Neural progenitor cell (in vitro differentiated cells): ENCODE measurements around the gene CHTF18. TPM values are rescaled to one million over a fixed set of nuclear protein-coding genes. Genes with fewer than 3 reads are reported as not detected.

Experiments used
- DNase-seq: peaks from one replicate; pipeline ENCODE4 v3.0.0-alpha.2; 2016; ENCODE audit warnings: low spot score
- H2AFZ ChIP-seq: fragments of 200-600 bp; sonication (generic); replicated peaks from 2 replicates; pipeline ENCODE4 v1.6.1; 2016; ENCODE audit warnings: antibody characterized with exemption
- H3F3A ChIP-seq: fragments of 200-600 bp; sonication (generic); 2 replicates; pipeline ENCODE4 v1.6.1; 2016; ENCODE audit warnings: antibody characterized with exemption, low read depth
- H3K27ac ChIP-seq: fragments of 200-600 bp; sonication (generic); 2 replicates; pipeline ENCODE4 v1.5.1; 2016; ENCODE audit warnings: mild to moderate bottlenecking
- H3K27me3 ChIP-seq: fragments of 200-600 bp; sonication (generic); 2 replicates; pipeline ENCODE4 v1.6.1; 2016; ENCODE audit warnings: mild to moderate bottlenecking, moderate library complexity
- H3K36me3 ChIP-seq: fragments of 200-600 bp; sonication (generic); 2 replicates; pipeline ENCODE4 v1.5.1; 2016
- H3K4me1 ChIP-seq: fragments of 200-600 bp; sonication (generic); 2 replicates; pipeline ENCODE4 v1.6.1; 2016; ENCODE audit warnings: mixed run types
- H3K4me2 ChIP-seq: fragments of 200-600 bp; sonication (generic); 2 replicates; pipeline ENCODE4 v1.6.1; 2016
- H3K4me3 ChIP-seq: fragments of 200-600 bp; sonication (generic); 2 replicates; pipeline ENCODE4 v1.5.1; 2016
- H3K79me2 ChIP-seq: fragments of 200-600 bp; sonication (generic); 2 replicates; pipeline ENCODE4 v1.6.1; 2016; ENCODE audit warnings: low read depth
- H3K9ac ChIP-seq: fragments of 200-600 bp; sonication (generic); 2 replicates; pipeline ENCODE4 v1.6.1; 2016
- H3K9me3 ChIP-seq: fragments of 200-600 bp; sonication (generic); 2 replicates; pipeline ENCODE4 v1.5.1; 2016; ENCODE audit warnings: low read depth
- H4K20me1 ChIP-seq: fragments of 200-600 bp; sonication (generic); 2 replicates; pipeline ENCODE4 v1.6.1; 2016; ENCODE audit warnings: low read depth
- H3K27ac Mint-ChIP-seq: 3 replicates; pipeline ENCODE4 v1.8.0; 2021; ENCODE audit warnings: mixed read lengths
- H3K27me3 Mint-ChIP-seq: 2 replicates; pipeline ENCODE4 v1.8.0; 2022; ENCODE audit warnings: low read depth, mild to moderate bottlenecking, inconsistent platforms, moderate library complexity, mixed read lengths; ENCODE audit not compliant: insufficient read depth
- H3K36me3 Mint-ChIP-seq: 3 replicates; pipeline ENCODE4 v1.8.0; 2021; ENCODE audit warnings: mixed read lengths
- H3K4me1 Mint-ChIP-seq: 3 replicates; pipeline ENCODE4 v1.8.0; 2021; ENCODE audit warnings: mixed read lengths
- H3K4me3 Mint-ChIP-seq: 3 replicates; pipeline ENCODE4 v1.8.0; 2021; ENCODE audit warnings: mild to moderate bottlenecking, moderate library complexity, mixed read lengths
- H3K9me3 Mint-ChIP-seq: 3 replicates; pipeline ENCODE4 v1.8.0; 2020; ENCODE audit warnings: mixed read lengths
- CTCF ChIP-seq: fragments of 200-600 bp; sonication (generic); IDR thresholded peaks from 2 replicates; pipeline ENCODE4 v1.5.1; 2017; ENCODE audit warnings: antibody characterized with exemption, mild to moderate bottlenecking
- EZH2 ChIP-seq: fragments of 200-600 bp; sonication (generic); IDR thresholded peaks from 2 replicates; pipeline ENCODE4 v1.6.1; 2017; ENCODE audit warnings: antibody characterized with exemption, mild to moderate bottlenecking, moderate library complexity
- EZH2phosphoT487 ChIP-seq: fragments of 200-600 bp; sonication (generic); IDR thresholded peaks from 2 replicates; pipeline ENCODE4 v1.6.1; 2017; ENCODE audit warnings: antibody characterized with exemption
- total RNA-seq: library from RNA; depleted of rRNA; stranded (reverse); fragments of >200 nt; gene quantifications from 2 replicates; pipeline ENCODE4 v1.2.3, GENCODE V29; 2015; ENCODE audit warnings: low replicate concordance

Gene CHTF18
- total RNA-seq, 1 donor from 2014 or later, result 35.6 TPM

- DNase-seq, result no peak
Measured at GRCh38 chr16:825341-826061, 37.1 kb downstream of the CHTF18 start.

DNA sequence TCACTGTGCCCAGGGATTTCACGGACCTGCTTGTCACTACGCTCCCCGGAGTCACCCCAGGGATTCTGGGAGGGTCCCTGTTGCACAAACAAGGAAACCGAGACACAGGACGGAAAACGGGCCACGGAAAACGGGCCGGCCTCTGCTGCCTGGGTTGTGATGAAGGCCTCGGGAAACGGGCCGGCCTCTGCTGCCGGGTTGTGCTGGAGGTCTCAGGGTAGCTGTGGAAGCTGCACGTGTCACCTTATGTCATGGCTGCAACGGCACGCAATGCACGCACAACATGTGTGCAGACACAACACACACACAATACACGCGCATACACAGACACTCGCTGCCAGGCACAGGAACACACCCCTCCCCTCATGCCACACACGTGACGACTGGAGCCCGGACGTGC, 39.1 kb downstream of the CHTF18 start:
- Histone ChIP-seq H3K9ac (no peak overlapping the region), H3K79me2 (no peaks in the 10 kb centered on the region), H2AFZ (no peak overlapping the region), H3K27ac (no peak overlapping the region), H3K27me3 (peaks cover 4% of the 10 kb centered on the region), H3F3A (no peaks in the 10 kb centered on the region), H3K4me2 (no peak overlapping the region), H3K36me3 (no peaks in the 10 kb centered on the region), H3K4me1 (no peaks in the 10 kb centered on the region), H4K20me1 (no peaks in the 10 kb centered on the region), H3K4me3 (no peak overlapping the region), H3K9me3 (no peaks in the 10 kb centered on the region)
- Mint-ChIP-seq H3K4me1 (peaks cover 7% of the 10 kb centered on the region), H3K4me3 (no peak overlapping the region), H3K27me3 (no peaks in the 10 kb centered on the region), H3K27ac (no peak overlapping the region), H3K36me3 (no peaks in the 10 kb centered on the region), H3K9me3 (peaks cover 6% of the 10 kb centered on the region)
- no peak for TF ChIP-seq CTCF
- TF ChIP-seq EZH2, result no peak
- TF ChIP-seq EZH2phosphoT487, result no peak
- DNase-seq, result no peak

More at GRCh38 chr16:825341-826061, 37.1 kb downstream of the CHTF18 start:
- H3K9me3 Mint-ChIP-seq, result peaks cover 10% of the 10 kb centered on the region
- Histone ChIP-seq H3K4me1 (no peaks in the 10 kb centered on the region), H3K9me3 (no peaks in the 10 kb centered on the region), H2AFZ (no peak overlapping the region), H3K4me2 (no peak overlapping the region), H3K27ac (no peak overlapping the region), H3K4me3 (no peak overlapping the region), H4K20me1 (no peaks in the 10 kb centered on the region), H3K9ac (no peak overlapping the region), H3K36me3 (no peaks in the 10 kb centered on the region), H3K79me2 (no peaks in the 10 kb centered on the region), H3K27me3 (peaks cover 4% of the 10 kb centered on the region), H3F3A (peaks cover 7% of the 10 kb centered on the region)
- H3K4me1 Mint-ChIP-seq, result peaks cover 17% of the 10 kb centered on the region
- no peak overlapping the region for H3K4me3 Mint-ChIP-seq
- H3K36me3 Mint-ChIP-seq, result no peaks in the 10 kb centered on the region
- TF ChIP-seq EZH2 (no peak), CTCF (no peak), EZH2phosphoT487 (no peak)
- no peak overlapping the region for H3K27ac Mint-ChIP-seq
- H3K27me3 Mint-ChIP-seq, result peaks cover 3% of the 10 kb centered on the region

- peaks cover 7% of the 10 kb centered on the region for H3K4me1 Mint-ChIP-seq
- H3K27ac ChIP-seq, result no peak overlapping the region
- H3K9me3 Mint-ChIP-seq, result no peaks in the 10 kb centered on the region
- H3K9me3 ChIP-seq, result no peaks in the 10 kb centered on the region
- no peak for DNase-seq
- no peaks in the 10 kb centered on the region for H4K20me1 ChIP-seq
- H3K27ac Mint-ChIP-seq, result no peak overlapping the region
- no peaks in the 10 kb centered on the region for H3K36me3 ChIP-seq
- H3K4me2 ChIP-seq, result no peak overlapping the region
- no peaks in the 10 kb centered on the region for H3K36me3 Mint-ChIP-seq
- no peak overlapping the region for H2AFZ ChIP-seq
- H3K4me3 ChIP-seq, result no peak overlapping the region
- no peaks in the 10 kb centered on the region for H3K4me1 ChIP-seq
- H3K79me2 ChIP-seq, result no peaks in the 10 kb centered on the region
- H3K27me3 Mint-ChIP-seq, result peaks cover 2% of the 10 kb centered on the region
- H3K27me3 ChIP-seq, result peaks cover 4% of the 10 kb centered on the region
- no peak for TF ChIP-seq CTCF
- TF ChIP-seq EZH2phosphoT487, result no peak
- no peak for TF ChIP-seq EZH2
- no peak overlapping the region for H3K4me3 Mint-ChIP-seq
- no peak overlapping the region for H3K9ac ChIP-seq
- H3F3A ChIP-seq, result no peaks in the 10 kb centered on the region
Measured at GRCh38 chr16:828891-829290, 40.5 kb downstream of the CHTF18 start.
